ENCODE data around the gene IGF2. TPM values are rescaled to one million over a fixed set of nuclear protein-coding genes. Genes with fewer than 3 reads are reported as not detected.
A peak's percentile ranks its signal among the peaks of the same experiment; 100 is the strongest.

Gene IGF2
- total and polyA plus RNA-seq, 5 donors from 2014 or later, result 0.07 TPM; not detected in 4

- peaks cover 0 to 8% (median 5%) of the 10 kb centered on the region in 4 donors for H3K4me1 Mint-ChIP-seq
- no peaks in the 10 kb centered on the region for H3K36me3 Mint-ChIP-seq
- H3K36me3 ChIP-seq (ENCODE audit: control insufficient read depth, insufficient read depth, low read length), result no peaks in the 10 kb centered on the region
Observed at GRCh38 chr11:2154889-2155288, 15.7 kb upstream of the IGF2 start.

GRCh38 chr11:2154195-2154585, 15.0 kb upstream of the IGF2 start:
- Mint-ChIP-seq H3K27ac (no peak overlapping the region), H3K4me1 (peaks cover 0 to 8% (median 5%) of the 10 kb centered on the region in 4 donors), H3K4me3 (no peak overlapping the region), H3K27me3 (peaks cover 19% of the 10 kb centered on the region), H3K9me3 (no peaks in the 10 kb centered on the region), H3K36me3 (no peaks in the 10 kb centered on the region)
- H3K27me3 ChIP-seq (ENCODE audit: control insufficient read depth, insufficient read depth, low read length), result peaks cover 2% of the 10 kb centered on the region
- no peak overlapping the region for H3K27ac ChIP-seq (ENCODE audit: insufficient read depth, low read length, poor library complexity, severe bottlenecking)
- DNase-seq, result no peak
- no peaks in the 10 kb centered on the region for H3K9me3 ChIP-seq (ENCODE audit: control insufficient read depth in 2 of 2, low read length in 2 of 2)
- H3K4me1 ChIP-seq (ENCODE audit: control insufficient read depth, insufficient read depth, low read length, poor library complexity, severe bottlenecking), result peaks cover 6% of the 10 kb centered on the region
- no peaks in the 10 kb centered on the region for H3K36me3 ChIP-seq (ENCODE audit: control insufficient read depth, insufficient read depth, low read length)
- no peak for ATAC-seq (ENCODE audit: low read depth in 2 of 2)
- H3K4me3 ChIP-seq (ENCODE audit: low read depth, low read length), result no peak overlapping the region

More at GRCh38 chr11:2154889-2155288, 15.7 kb upstream of the IGF2 start:
- Histone ChIP-seq H3K4me1 (ENCODE audit: control insufficient read depth, insufficient read depth, low read length, poor library complexity, severe bottlenecking) (peaks cover 6% of the 10 kb centered on the region), H3K27me3 (ENCODE audit: control insufficient read depth, insufficient read depth, low read length) (peaks cover 2% of the 10 kb centered on the region), H3K9me3 (ENCODE audit: control insufficient read depth in 2 of 2, low read length in 2 of 2) (no peaks in the 10 kb centered on the region), H3K4me3 (ENCODE audit: low read depth, low read length) (no peak overlapping the region), H3K27ac (ENCODE audit: insufficient read depth, low read length, poor library complexity, severe bottlenecking) (no peak overlapping the region)
- Mint-ChIP-seq H3K27me3 (peaks cover 18% of the 10 kb centered on the region), H3K4me3 (no peak overlapping the region), H3K9me3 (no peaks in the 10 kb centered on the region), H3K27ac (no peak overlapping the region)
- DNase-seq (no peak), ATAC-seq (ENCODE audit: low read depth in 2 of 2) (no peak)

GRCh38 chr11:2153581-2154194, 14.5 kb upstream of the IGF2 start:
- Mint-ChIP-seq H3K4me1 (peaks cover 0 to 8% (median 5%) of the 10 kb centered on the region in 4 donors), H3K27ac (no peak overlapping the region), H3K4me3 (no peak overlapping the region), H3K36me3 (no peaks in the 10 kb centered on the region), H3K27me3 (peaks cover 24% of the 10 kb centered on the region), H3K9me3 (no peaks in the 10 kb centered on the region)
- DNase-seq, result no peak
- H3K27ac ChIP-seq (ENCODE audit: insufficient read depth, low read length, poor library complexity, severe bottlenecking), result no peak overlapping the region
- no peaks in the 10 kb centered on the region for H3K36me3 ChIP-seq (ENCODE audit: control insufficient read depth, insufficient read depth, low read length)
- H3K4me1 ChIP-seq (ENCODE audit: control insufficient read depth, insufficient read depth, low read length, poor library complexity, severe bottlenecking), result peaks cover 6% of the 10 kb centered on the region
- H3K4me3 ChIP-seq (ENCODE audit: low read depth, low read length), result no peak overlapping the region
- H3K9me3 ChIP-seq (ENCODE audit: control insufficient read depth in 2 of 2, low read length in 2 of 2), result no peaks in the 10 kb centered on the region
- H3K27me3 ChIP-seq (ENCODE audit: control insufficient read depth, insufficient read depth, low read length), result peaks cover 2% of the 10 kb centered on the region
- no peak for ATAC-seq (ENCODE audit: low read depth in 2 of 2)

- no peaks in the 10 kb centered on the region for H3K9me3 ChIP-seq (ENCODE audit: control insufficient read depth in 2 of 2, low read length in 2 of 2)
- ATAC-seq (ENCODE audit: low read depth in 2 of 2) (peak; percentile 72 to 76), DNase-seq (peak; percentile 63 to 81 (median 75))
- peaks cover 6% of the 10 kb centered on the region for H3K4me1 ChIP-seq (ENCODE audit: control insufficient read depth, insufficient read depth, low read length, poor library complexity, severe bottlenecking)
- H3K27me3 Mint-ChIP-seq, result peaks cover 41% of the 10 kb centered on the region
- H3K36me3 ChIP-seq (ENCODE audit: control insufficient read depth, insufficient read depth, low read length), result no peaks in the 10 kb centered on the region
- peak overlapping the region in 1 of 3 donors; percentile 14 for H3K27ac Mint-ChIP-seq
- H3K4me3 Mint-ChIP-seq, result peak overlapping the region in 3 of 4 donors; percentile 43 to 78 (median 44)
- no peaks in the 10 kb centered on the region for H3K36me3 Mint-ChIP-seq
- H3K27ac ChIP-seq (ENCODE audit: insufficient read depth, low read length, poor library complexity, severe bottlenecking), result no peak overlapping the region
- peaks cover 2% of the 10 kb centered on the region for H3K27me3 ChIP-seq (ENCODE audit: control insufficient read depth, insufficient read depth, low read length)
- peaks cover 0 to 8% (median 5%) of the 10 kb centered on the region in 4 donors for H3K4me1 Mint-ChIP-seq
- H3K9me3 Mint-ChIP-seq, result no peaks in the 10 kb centered on the region
- H3K4me3 ChIP-seq (ENCODE audit: low read depth, low read length), result peak overlapping the region; percentile 55
Observed at GRCh38 chr11:2151500-2152257, 12.5 kb upstream of the IGF2 start.

GRCh38 chr11:2149864-2150847, 11.0 kb upstream of the IGF2 start:
- ATAC-seq (ENCODE audit: low read depth in 2 of 2) (no peak), DNase-seq (no peak)
- H3K27ac ChIP-seq (ENCODE audit: insufficient read depth, low read length, poor library complexity, severe bottlenecking), result no peak overlapping the region
- H3K4me1 ChIP-seq (ENCODE audit: control insufficient read depth, insufficient read depth, low read length, poor library complexity, severe bottlenecking), result peaks cover 6% of the 10 kb centered on the region
- H3K4me1 Mint-ChIP-seq, result peaks cover 0 to 8% (median 5%) of the 10 kb centered on the region in 4 donors
- H3K4me3 Mint-ChIP-seq, result no peak overlapping the region
- no peak overlapping the region for H3K27ac Mint-ChIP-seq
- H3K4me3 ChIP-seq (ENCODE audit: low read depth, low read length), result no peak overlapping the region
- H3K36me3 Mint-ChIP-seq, result no peaks in the 10 kb centered on the region
- H3K9me3 ChIP-seq (ENCODE audit: control insufficient read depth in 2 of 2, low read length in 2 of 2), result no peaks in the 10 kb centered on the region
- H3K9me3 Mint-ChIP-seq, result no peaks in the 10 kb centered on the region
- H3K27me3 Mint-ChIP-seq, result peaks cover 55% of the 10 kb centered on the region
- H3K36me3 ChIP-seq (ENCODE audit: control insufficient read depth, insufficient read depth, low read length), result no peaks in the 10 kb centered on the region
- H3K27me3 ChIP-seq (ENCODE audit: control insufficient read depth, insufficient read depth, low read length), result peaks cover 2% of the 10 kb centered on the region

- ATAC-seq (ENCODE audit: low read depth in 2 of 2), result no peak
- DNase-seq, result no peak
- Histone ChIP-seq H3K4me3 (ENCODE audit: low read depth, low read length) (no peak overlapping the region), H3K9me3 (ENCODE audit: control insufficient read depth in 2 of 2, low read length in 2 of 2) (no peaks in the 10 kb centered on the region), H3K27me3 (ENCODE audit: control insufficient read depth, insufficient read depth, low read length) (peaks cover 2% of the 10 kb centered on the region), H3K27ac (ENCODE audit: insufficient read depth, low read length, poor library complexity, severe bottlenecking) (no peak overlapping the region), H3K4me1 (ENCODE audit: control insufficient read depth, insufficient read depth, low read length, poor library complexity, severe bottlenecking) (peaks cover 6% of the 10 kb centered on the region), H3K36me3 (ENCODE audit: control insufficient read depth, insufficient read depth, low read length) (no peaks in the 10 kb centered on the region)
- Mint-ChIP-seq H3K4me1 (peaks cover 0 to 8% (median 5%) of the 10 kb centered on the region in 4 donors), H3K36me3 (no peaks in the 10 kb centered on the region), H3K27ac (no peak overlapping the region), H3K9me3 (no peaks in the 10 kb centered on the region), H3K27me3 (peaks cover 62% of the 10 kb centered on the region), H3K4me3 (no peak overlapping the region)
Observed at GRCh38 chr11:2149460-2149859, 10.3 kb upstream of the IGF2 start.

GRCh38 chr11:2148595-2148994, 9.4 kb upstream of the IGF2 start:
- H3K4me1 ChIP-seq (ENCODE audit: control insufficient read depth, insufficient read depth, low read length, poor library complexity, severe bottlenecking), result peaks cover 6% of the 10 kb centered on the region
- Mint-ChIP-seq H3K27ac (no peak overlapping the region), H3K36me3 (no peaks in the 10 kb centered on the region), H3K4me1 (peaks cover 0 to 8% (median 5%) of the 10 kb centered on the region in 4 donors), H3K9me3 (no peaks in the 10 kb centered on the region), H3K27me3 (peaks cover 67% of the 10 kb centered on the region), H3K4me3 (no peak overlapping the region)
- no peak overlapping the region for H3K27ac ChIP-seq (ENCODE audit: insufficient read depth, low read length, poor library complexity, severe bottlenecking)
- no peaks in the 10 kb centered on the region for H3K36me3 ChIP-seq (ENCODE audit: control insufficient read depth, insufficient read depth, low read length)
- ATAC-seq (ENCODE audit: low read depth in 2 of 2), result no peak
- DNase-seq, result no peak
- H3K4me3 ChIP-seq (ENCODE audit: low read depth, low read length), result no peak overlapping the region
- H3K27me3 ChIP-seq (ENCODE audit: control insufficient read depth, insufficient read depth, low read length), result peaks cover 2% of the 10 kb centered on the region
- no peaks in the 10 kb centered on the region for H3K9me3 ChIP-seq (ENCODE audit: control insufficient read depth in 2 of 2, low read length in 2 of 2)
